Measurements from ENCODE around the gene RPL28. TPM values are rescaled to one million over a fixed set of nuclear protein-coding genes. Genes with fewer than 3 reads are reported as not detected.

The RPL28 gene
- total and polyA plus RNA-seq, 2 of the 13 experiments (the other 11 are each of a cell fraction or from before 2014, with no cell fraction given), result 105 to 420 TPM

DNA sequence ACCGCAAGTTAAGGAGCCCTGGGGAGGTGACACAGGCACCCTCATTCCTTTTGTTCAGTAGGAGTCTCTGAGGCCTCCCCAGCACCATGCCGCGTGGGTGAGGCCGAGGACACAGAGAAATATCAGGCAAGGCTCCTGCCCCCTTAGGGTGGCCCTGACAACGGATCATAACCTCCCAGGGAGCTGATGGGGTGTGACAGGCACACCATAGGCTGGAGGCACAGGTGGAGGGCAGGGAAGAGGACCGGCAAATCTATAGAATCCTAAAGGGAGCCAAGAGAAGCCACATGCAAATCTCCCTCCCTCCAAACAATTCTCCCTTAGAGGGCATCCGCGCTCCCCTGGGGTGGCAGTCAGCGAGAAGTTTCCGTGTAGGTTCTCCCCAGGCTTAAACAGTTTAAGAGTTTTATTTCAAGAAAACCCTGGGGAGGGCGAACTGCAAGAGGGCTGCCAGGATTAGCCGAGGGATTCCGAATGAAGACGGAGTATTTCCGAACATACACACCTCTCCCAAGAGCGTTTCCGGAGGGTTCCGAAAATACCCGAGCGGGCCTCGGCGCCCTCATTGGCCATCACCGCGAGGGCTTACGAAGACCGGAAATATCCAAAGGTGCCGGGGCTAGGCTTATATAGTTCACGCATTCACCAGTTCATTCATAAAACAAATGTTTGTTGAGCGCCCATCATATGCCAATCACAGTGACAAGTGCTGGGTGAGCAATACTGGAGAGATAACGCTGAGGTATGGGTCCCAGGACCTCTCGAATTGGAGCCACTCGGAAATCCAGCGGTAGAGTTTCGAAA, 610 bp upstream of the RPL28 start (continued):
- TF ChIP-seq, protein P1, sequence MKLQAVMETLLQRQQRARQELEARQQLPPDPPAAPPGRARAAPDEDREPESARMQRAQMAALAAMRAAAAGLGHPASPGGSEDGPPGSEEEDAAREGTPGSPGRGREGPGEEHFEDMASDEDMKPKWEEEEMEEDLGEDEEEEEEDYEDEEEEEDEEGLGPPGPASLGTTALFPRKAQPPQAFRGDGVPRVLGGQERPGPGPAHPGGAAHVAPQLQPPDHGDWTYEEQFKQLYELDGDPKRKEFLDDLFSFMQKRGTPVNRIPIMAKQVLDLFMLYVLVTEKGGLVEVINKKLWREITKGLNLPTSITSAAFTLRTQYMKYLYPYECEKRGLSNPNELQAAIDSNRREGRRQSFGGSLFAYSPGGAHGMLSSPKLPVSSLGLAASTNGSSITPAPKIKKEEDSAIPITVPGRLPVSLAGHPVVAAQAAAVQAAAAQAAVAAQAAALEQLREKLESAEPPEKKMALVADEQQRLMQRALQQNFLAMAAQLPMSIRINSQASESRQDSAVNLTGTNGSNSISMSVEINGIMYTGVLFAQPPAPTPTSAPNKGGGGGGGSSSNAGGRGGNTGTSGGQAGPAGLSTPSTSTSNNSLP (IDR thresholded peaks at IDR 0.05; ENCODE audit: low read depth, low read length), result no peak
- TF ChIP-seq ATRX (CRISPR knock-in tag; IDR thresholded peaks at IDR 0.05; ENCODE audit: borderline replicate concordance), result no peak
- TF ChIP-seq, protein P2, sequence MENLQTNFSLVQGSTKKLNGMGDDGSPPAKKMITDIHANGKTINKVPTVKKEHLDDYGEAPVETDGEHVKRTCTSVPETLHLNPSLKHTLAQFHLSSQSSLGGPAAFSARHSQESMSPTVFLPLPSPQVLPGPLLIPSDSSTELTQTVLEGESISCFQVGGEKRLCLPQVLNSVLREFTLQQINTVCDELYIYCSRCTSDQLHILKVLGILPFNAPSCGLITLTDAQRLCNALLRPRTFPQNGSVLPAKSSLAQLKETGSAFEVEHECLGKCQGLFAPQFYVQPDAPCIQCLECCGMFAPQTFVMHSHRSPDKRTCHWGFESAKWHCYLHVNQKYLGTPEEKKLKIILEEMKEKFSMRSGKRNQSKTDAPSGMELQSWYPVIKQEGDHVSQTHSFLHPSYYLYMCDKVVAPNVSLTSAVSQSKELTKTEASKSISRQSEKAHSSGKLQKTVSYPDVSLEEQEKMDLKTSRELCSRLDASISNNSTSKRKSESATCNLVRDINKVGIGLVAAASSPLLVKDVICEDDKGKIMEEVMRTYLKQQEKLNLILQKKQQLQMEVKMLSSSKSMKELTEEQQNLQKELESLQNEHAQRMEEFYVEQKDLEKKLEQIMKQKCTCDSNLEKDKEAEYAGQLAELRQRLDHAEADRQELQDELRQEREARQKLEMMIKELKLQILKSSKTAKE (CRISPR knock-in tag; IDR thresholded peaks at IDR 0.05; ENCODE audit: borderline replicate concordance), result no peak
- TF ChIP-seq ZC3H13 (CRISPR knock-in tag; IDR thresholded peaks at IDR 0.05), result no peak
- no peak for TF ChIP-seq MTA1 (CRISPR knock-in tag; IDR thresholded peaks at IDR 0.05; ENCODE audit: borderline replicate concordance)
- no peak for TF ChIP-seq ZNF619 (CRISPR knock-in tag; IDR thresholded peaks at IDR 0.05)
- TF ChIP-seq, protein P3, sequence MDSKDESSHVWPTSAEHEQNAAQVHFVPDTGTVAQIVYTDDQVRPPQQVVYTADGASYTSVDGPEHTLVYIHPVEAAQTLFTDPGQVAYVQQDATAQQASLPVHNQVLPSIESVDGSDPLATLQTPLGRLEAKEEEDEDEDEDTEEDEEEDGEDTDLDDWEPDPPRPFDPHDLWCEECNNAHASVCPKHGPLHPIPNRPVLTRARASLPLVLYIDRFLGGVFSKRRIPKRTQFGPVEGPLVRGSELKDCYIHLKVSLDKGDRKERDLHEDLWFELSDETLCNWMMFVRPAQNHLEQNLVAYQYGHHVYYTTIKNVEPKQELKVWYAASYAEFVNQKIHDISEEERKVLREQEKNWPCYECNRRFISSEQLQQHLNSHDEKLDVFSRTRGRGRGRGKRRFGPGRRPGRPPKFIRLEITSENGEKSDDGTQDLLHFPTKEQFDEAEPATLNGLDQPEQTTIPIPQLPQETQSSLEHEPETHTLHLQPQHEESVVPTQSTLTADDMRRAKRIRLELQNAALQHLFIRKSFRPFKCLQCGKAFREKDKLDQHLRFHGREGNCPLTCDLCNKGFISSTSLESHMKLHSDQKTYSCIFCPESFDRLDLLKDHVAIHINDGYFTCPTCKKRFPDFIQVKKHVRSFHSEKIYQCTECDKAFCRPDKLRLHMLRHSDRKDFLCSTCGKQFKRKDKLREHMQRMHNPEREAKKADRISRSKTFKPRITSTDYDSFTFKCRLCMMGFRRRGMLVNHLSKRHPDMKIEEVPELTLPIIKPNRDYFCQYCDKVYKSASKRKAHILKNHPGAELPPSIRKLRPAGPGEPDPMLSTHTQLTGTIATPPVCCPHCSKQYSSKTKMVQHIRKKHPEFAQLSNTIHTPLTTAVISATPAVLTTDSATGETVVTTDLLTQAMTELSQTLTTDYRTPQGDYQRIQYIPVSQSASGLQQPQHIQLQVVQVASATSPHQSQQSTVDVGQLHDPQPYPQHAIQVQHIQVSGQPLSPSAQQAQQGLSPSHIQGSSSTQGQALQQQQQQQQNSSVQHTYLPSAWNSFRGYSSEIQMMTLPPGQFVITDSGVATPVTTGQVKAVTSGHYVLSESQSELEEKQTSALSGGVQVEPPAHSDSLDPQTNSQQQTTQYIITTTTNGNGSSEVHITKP (CRISPR knock-in tag; IDR thresholded peaks at IDR 0.05; ENCODE audit: low read depth), result 0 out of 2 replicates have a peak, but pooled peaks have one; percentile 8
- TF ChIP-seq POLR2AphosphoS5 (IDR thresholded peaks at IDR 0.05; ENCODE audit: low read depth, low read length), result peak; percentile 52
- TF ChIP-seq SMARCE1 (IDR thresholded peaks at IDR 0.05; ENCODE audit: borderline replicate concordance), result no peak
- TF ChIP-seq MIXL1 (CRISPR knock-in tag; IDR thresholded peaks at IDR 0.05), result no peak
- TF ChIP-seq KLF15 (CRISPR knock-in tag; IDR thresholded peaks at IDR 0.05; ENCODE audit: borderline replicate concordance), result no peak
- TF ChIP-seq JDP2 (CRISPR knock-in tag; IDR thresholded peaks at IDR 0.05; ENCODE audit: borderline replicate concordance), result no peak
- TF ChIP-seq SPEN (CRISPR knock-in tag; IDR thresholded peaks at IDR 0.05; ENCODE audit: low read depth), result no peak
- no peak; the same call in 1 of the 2 replicates for TF ChIP-seq HOXD1 (CRISPR knock-in tag; IDR thresholded peaks at IDR 0.05)
- TF ChIP-seq NRL (CRISPR knock-in tag; IDR thresholded peaks at IDR 0.05; ENCODE audit: borderline replicate concordance), result 0 out of 2 replicates have a peak, but pooled peaks have one; percentile 32
- TF ChIP-seq KDM6A (CRISPR knock-in tag; IDR thresholded peaks at IDR 0.05; ENCODE audit: low read depth), result no peak
- TF ChIP-seq XBP1 (CRISPR knock-in tag; IDR thresholded peaks at IDR 0.05), result no peak
- TF ChIP-seq ZNF562 (CRISPR knock-in tag; IDR thresholded peaks at IDR 0.05; ENCODE audit: borderline replicate concordance), result no peak
- no peak for TF ChIP-seq PAX8 (CRISPR knock-in tag; IDR thresholded peaks at IDR 0.05; ENCODE audit: borderline replicate concordance)

Data from HepG2 (cell line).